CD4-positive, alpha-beta T cell treated with Interleukin-6 for 4 hours (primary cell): ENCODE results near the gene APOA1.

Source experiments
- DNase-seq: peaks from one replicate; pipeline ENCODE4 v3.0.0-alpha.2; 2020; ENCODE audit warnings: mixed read lengths

APOA1 gene

DNA sequence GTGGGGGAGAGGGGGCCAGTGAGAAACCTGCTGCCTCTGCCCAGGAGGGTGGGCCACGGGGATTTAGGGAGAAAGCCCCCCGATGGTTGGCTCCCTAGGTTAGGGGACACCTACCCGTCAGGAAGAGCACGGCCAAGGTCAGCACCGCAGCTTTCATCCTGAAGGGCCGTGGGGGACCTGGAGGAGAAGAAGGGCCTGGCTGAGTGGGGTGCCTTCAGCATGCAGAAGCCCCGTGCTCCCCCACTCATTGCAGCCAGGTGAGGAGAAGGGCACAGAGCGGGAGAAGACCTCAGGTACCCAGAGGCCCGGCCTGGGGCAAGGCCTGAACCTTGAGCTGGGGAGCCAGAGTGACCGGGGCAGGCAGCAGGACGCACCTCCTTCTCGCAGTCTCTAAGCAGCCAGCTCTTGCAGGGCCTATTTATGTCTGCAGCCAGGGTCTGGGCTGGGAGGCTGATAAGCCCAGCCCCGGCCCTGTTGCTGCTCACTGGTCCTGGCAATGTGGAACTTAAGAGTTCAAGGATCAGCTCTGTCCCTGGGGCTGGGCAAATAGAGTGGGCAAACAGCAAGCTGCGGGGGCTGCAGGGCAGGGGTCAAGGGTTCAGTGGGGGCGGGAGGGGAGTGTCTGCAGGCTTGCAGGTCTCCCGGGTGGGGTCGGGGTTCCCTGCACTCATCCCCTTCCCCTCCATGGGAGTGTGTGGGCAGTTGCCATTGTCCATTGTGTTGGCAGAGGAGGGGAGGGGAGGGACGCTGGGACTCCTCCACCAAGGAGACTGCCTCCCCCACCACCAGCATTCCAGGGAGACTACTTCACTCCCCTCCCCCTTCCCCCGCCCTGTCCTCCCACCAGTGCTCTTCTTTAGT is at the start of gene APOA1:
Gene APOA1, minus strand, starts transcription at position 392 of the 861 bp plus-strand sequence. Its CDS starts 235 bp downstream, at position 157.
- DNase-seq: no peak

GRCh38 chr11:116885951-116886655 is 48.7 kb upstream of the APOA1 start:
- DNase-seq: no peak

GRCh38 chr11:116882386-116882785 is 45.0 kb upstream of the APOA1 start:
- DNase-seq: no peak

DNA sequence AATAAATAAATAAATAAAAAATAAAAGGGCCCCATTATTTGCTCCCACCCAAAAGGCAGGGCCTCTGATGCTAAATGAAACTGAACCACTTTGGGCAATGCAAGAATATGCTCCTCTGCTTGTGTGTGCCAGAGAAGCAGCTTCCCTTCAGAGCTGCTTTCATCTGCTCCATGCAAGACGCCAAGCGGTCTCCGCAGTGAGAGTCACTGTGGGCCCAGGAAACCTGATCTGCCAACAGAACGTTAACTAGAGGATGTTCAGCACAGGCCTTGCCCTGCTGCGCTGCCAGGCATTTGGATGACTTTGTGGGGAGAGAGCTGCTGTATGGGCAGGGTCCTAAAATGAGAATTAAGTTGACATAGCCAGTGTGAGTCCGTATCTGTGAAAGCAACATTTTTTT is 43.7 kb upstream of the APOA1 start:
- peak; percentile 2 for DNase-seq

DNA sequence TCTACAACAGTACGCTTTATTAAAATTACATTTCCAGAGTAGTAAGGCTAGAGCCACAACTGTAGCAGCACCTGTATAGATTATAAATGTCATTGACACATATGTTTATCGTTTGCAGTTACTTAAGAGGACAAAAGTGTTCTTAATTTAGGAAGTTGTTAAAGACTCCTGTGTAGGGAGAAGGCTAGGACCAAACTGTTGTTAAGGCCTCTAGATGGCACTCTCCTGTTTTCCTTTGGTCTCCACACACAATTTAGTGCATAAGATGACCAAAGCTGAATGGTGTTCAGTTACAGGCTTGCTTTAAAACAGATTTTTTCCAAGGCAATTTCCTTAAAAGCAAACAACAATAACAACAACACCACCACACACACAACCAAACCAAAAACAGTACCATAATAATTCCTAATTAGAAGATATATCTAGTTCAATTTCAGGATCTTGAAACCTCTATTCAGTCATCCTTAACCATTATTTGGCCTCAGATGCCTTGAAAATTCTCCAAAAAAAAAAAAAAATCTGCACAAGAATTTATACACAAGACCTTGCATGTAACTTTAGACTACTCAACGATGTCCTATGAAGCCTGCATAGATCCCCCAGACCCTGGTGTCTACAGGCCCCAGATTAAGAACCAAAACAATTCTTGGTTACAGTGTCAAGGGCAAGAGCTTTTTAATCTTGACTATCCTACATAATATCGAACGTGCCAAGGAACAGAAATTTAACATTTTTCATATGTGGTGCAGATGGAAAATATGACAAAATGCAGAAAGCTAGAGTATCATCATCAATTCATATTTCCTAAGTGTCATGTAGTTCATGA is 42.6 kb upstream of the APOA1 start:
- peak; percentile 28 for DNase-seq

- DNase-seq: no peak
These were observed 39.2 kb upstream of the APOA1 start for GRCh38 chr11:116876656-116877055.

DNA sequence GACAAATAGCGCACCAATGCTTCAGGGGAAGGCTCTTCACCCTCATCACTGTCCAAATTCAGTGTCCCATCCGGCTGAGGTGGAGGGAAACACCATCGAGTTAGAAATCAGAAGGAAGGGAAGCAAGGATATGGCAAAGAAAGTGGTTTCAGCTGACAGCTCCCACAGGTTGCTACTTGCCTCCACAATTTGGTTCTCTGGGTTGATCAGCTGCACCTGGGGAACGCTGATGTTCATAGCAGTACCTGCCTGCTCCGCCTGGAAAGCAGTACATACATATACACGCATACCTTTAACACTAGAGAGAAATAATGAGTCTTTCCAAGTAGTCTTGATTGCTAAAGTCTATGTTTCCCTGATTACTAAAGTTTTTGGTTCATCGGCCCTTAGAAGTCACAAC is 37.8 kb upstream of the APOA1 start:
- DNase-seq: no peak

GRCh38 chr11:116874251-116874650 is 36.8 kb upstream of the APOA1 start:
- no peak for DNase-seq

- DNase-seq: no peak
These were observed 36.0 kb upstream of the APOA1 start for GRCh38 chr11:116873381-116873780.

DNA sequence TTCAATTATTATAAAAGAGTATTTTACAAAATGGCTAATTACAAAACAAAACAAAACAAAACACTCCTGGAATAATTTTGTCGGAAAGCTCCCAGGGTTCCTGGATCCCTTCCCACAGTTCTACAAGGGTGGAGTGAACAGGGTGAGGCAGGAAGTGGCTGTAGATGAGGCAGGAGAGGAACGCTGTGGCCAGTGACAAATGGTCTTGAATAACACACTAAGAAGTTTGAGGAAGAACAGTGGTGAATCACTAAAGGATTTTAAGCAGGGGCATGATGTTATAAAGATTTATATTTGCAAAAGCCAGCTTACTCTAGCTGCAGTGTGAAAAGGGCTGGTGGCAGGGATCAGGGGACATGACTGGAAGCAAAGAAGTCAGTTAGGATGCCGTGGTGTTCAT is 33.8 kb upstream of the APOA1 start:
- no peak for DNase-seq

GRCh38 chr11:116870054-116870453 is 32.6 kb upstream of the APOA1 start:
- DNase-seq: no peak

DNA sequence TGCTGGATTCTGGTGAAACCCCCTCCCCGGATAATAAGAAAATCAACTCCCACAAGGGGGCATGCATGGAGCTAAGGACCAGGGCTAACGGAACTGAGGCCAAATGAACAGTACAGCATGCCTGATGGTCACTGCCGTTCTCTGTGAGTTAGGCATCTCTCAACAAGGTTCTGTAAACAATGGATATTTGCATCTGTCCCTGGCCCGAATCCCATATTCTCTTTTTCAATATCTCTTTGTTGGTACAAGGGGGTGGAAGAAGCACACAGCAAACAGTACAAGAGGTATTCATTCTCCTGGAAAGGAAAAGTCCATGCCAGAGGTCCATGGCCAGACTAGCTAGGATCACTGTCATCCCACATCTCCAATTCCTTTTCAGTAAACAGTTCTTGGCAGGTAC is 32.2 kb upstream of the APOA1 start:
- DNase-seq: no peak

- DNase-seq: no peak
These were observed 30.6 kb upstream of the APOA1 start for GRCh38 chr11:116868066-116868465.

DNA sequence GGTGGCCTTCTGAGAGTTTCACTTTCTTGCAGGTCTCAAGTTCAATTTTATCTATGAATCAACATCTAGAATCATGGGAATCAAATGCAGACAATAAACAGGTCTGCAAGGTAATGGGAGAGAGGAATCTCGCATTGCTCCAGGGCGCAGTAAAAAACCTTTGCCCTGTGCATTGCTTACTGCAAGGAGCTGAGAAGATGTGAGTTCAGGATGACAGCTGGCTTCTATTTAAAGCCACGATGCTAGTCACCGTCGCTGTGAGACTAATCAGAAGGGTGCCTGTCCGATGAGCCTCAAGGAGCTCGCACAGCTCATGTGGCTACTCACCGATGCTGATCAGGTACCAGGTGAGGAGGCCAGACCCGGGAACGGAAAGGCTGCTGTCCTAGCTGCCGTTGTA is 30.2 kb upstream of the APOA1 start:
- no peak for DNase-seq

DNA sequence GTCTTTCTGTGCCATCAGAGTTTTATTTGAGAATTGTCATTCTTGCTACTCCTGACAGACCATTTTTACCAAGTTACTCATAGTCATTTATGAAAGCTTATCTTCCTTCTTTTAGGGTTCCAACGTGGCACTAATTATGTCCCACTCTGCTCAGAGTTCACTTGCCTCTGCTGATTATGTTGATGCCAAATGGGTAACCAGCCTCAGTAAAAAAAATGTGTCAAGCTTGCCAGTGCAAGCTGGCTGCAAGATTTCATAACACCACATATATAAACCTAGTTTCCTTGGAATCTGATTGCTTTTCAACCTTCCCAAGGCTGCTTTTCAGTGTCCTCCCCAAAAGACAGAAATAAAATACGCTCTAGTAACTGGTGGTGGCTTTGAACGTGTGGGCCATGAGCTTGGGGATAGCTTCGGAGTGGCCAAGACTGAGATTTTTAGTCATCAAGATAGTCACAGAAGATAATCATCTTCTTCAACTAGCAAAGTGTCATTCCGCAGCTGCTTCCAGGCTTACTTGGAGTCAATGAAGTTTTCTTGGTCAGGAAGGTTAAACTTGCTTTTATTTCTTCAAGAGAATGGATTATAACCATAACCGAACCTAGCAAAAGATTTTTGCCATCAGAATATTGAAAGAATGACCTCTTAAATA is 29.5 kb upstream of the APOA1 start:
- DNase-seq: no peak

DNA sequence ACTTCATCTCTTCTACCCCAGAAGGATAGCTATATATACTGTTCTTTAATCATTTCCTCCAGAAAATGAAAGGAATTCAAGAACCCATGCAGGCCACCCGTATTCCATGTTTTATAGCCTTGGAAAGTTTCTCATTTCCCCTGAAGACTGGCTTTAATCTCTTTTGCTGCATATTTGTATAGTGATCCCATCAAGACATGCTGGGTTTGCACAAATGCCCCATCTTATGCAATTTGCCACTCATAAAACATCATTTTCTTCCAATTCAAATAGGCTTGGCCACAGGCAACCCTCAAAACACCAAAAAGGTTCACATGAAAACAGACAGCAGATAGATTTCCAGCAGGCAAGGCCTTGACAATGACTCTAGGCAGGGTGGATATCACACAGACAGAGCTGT is 28.3 kb upstream of the APOA1 start:
- DNase-seq: no peak

DNA sequence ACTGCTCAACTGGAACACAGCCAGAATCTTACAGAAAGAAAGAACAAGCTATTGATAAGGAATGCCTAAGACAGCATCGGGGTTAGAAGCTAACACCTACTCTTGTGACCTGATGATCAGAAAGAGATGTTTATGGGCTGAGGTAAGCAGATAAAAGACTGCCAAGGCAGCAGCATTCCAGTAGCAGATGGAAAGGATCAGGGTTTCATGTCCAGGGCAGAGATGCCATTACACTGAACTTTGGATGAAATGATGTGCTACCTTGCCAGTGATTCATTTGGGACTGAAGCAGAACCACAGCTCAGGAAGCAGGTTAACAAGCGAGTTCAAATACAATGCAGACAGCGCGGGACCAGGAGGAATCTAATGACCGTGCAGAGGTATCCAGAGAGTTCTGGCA is 27.1 kb upstream of the APOA1 start:
- DNase-seq: no peak

GRCh38 chr11:116862951-116863350 is 25.5 kb upstream of the APOA1 start:
- no peak for DNase-seq

- DNase-seq: no peak
These were observed 24.8 kb upstream of the APOA1 start for GRCh38 chr11:116862185-116862584.

DNA sequence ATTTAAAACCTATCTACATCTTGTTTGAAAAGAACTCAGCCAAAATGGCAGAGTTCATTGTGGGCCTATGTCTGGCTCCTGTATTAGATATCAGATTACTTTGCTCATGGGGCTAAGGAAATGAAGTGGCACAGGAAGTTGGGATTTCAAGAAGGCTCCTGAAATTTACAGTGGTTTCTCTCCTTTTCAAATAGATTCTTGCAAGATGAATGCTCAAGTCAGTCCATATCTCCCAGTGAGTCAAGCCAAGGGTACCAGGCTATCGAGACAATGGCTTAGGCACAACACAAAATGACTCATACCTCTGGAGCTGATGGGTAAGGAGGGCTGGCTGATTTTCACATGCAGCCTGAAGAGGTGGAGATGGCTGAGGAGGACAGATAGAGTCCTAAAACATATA is 24.1 kb upstream of the APOA1 start:
- no peak for DNase-seq

- DNase-seq: no peak
These were observed 22.9 kb upstream of the APOA1 start for GRCh38 chr11:116860303-116860702.

DNA sequence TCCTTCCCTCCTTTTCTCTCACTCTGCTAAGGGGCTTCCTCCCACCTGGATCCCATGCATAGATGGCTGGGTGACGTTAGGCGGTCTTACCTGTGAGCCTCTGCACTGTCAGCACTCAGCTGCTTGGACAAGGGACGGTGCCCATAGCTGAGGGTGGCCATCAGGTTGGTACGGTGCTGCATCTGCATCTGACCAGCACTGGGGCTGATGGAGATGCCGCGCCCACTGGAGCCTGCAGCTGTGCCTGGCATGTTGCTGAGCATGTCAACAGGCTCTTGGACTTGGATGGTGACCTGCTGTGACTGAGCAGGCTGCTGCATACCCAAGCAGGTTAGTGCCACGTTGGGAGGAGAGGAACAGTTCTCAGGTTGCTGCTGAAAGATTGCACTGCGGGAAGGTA is 21.8 kb upstream of the APOA1 start:
- no peak for DNase-seq

DNA sequence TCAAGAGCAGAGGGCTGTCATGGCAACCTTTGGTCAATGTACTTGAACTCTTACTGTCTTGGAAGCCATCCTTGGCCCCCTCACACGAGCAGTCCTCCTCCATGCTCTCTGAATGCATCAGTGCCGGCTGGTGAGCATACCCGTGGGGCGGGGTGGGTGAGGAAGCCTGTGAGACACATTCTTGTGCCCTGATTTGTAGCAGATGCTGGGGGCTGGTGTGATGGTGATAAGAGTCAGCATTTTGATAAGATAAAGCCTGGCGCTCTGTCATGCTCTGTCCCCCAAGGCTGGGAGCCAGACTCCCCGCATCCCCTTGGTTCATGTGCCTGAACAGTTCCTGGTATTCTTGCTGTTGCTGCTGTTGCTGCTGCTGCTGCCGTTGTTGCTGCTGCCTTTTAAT is 20.5 kb upstream of the APOA1 start:
- no peak for DNase-seq
